ENCODE measurements around the gene C1orf210.

DNA sequence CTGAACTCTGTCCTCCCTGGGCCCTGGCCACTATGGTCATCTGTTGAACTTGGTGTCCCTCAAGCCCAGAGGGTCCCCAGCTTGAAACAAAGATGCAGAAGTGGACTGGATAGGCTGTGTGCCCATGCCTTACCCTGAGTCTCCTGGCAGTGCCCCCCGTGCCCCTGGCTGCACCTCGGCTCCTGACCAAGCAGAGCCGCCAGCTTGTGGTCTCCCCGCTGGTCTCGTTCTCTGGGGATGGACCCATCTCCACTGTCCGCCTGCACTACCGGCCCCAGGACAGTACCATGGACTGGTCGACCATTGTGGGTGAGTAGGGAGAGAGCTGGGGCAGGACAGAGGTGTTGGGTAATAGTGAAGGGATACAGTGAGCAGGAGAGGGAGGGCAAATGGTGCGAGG, 26.1 kb upstream of the C1orf210 start:
- TF ChIP-seq, protein P1, sequence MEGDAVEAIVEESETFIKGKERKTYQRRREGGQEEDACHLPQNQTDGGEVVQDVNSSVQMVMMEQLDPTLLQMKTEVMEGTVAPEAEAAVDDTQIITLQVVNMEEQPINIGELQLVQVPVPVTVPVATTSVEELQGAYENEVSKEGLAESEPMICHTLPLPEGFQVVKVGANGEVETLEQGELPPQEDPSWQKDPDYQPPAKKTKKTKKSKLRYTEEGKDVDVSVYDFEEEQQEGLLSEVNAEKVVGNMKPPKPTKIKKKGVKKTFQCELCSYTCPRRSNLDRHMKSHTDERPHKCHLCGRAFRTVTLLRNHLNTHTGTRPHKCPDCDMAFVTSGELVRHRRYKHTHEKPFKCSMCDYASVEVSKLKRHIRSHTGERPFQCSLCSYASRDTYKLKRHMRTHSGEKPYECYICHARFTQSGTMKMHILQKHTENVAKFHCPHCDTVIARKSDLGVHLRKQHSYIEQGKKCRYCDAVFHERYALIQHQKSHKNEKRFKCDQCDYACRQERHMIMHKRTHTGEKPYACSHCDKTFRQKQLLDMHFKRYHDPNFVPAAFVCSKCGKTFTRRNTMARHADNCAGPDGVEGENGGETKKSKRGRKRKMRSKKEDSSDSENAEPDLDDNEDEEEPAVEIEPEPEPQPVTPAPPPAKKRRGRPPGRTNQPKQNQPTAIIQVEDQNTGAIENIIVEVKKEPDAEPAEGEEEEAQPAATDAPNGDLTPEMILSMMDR (IDR thresholded peaks at IDR 0.05; ENCODE audit: low read depth, low read length) = no peak
- no peak for TF ChIP-seq EZH2phosphoT487 (IDR thresholded peaks at IDR 0.05; ENCODE audit: low read depth)
